Pons (tissue), 1 donor: ENCODE results near the gene WWC1.
A peak's percentile ranks its signal among the peaks of the same experiment; 100 is the strongest.

Experiments used
- DNase-seq: peaks from one replicate; pipeline ENCODE4 v3.0.0-alpha.2; 2016; ENCODE audit warnings: low spot score

WWC1 gene

GRCh38 chr5:168364151-168364661, 72.8 kb downstream of the WWC1 start:
- no peak for DNase-seq

GRCh38 chr5:168364750-168365550, 73.5 kb downstream of the WWC1 start:
- no peak for DNase-seq

DNA sequence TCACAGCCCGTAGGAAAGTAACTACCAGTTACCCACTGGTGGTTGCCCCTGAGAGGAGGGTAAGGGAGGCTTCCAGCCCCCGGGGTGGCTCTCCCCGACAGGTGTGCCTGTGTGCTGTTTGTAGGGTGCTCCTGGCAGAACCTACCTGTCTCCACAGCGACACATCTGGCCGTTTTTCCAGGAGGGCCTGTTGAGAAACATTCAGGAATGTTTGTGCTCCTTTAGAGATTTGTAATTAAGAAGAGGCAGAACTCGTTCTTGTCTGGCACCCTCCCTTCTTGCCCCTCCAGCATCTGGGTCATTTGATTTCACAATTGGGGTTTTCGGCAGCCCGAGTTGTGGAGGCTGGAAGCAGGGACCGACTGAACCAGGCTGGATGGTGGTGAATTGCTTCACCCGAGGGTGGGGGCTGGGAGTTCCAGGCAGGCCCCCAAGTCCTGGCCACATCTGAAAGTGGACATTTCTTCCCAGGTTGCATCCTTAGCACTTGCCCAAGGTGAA, 74.2 kb downstream of the WWC1 start:
- DNase-seq: no peak

DNA sequence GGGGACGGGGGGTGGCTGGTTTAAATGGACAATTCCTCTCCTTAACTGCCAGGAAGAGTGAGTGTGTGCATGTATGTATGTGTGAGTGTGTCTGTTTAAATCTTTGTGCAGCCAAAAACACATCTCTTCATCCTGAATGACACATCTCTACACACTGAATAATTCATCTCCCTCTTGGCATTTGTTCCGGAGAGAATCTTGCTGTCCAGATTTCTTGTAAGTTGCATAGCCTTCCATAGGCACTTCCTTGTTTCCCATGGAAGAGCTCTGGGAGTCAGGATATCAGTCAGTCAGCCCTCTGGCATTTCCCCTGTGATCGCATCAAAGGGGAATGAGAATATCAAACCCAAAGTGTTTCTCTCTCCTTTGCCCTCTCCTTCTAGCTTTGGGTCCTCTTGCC, 74.7 kb downstream of the WWC1 start:
- no peak for DNase-seq

DNA sequence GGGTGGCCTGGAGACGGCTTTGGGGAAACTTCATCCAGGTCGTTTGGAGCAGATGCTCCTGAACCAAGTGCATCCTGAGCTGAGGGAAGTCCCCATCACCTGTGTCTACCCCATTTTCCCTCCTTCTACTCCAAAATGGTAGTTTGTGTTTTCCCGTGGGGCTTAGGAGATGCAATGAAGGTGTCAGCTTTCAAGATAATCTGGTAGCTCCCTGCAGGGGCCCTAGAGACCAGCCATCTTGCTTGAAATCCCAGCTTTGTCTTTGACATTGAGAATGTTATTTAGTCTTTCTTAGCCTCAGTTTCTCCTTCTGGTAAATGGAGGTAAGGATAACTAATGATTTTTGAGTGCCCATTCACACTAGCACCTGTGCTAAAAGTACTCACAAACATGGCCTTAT, 77.4 kb downstream of the WWC1 start:
- no peak for DNase-seq

GRCh38 chr5:168370831-168371230, 79.4 kb downstream of the WWC1 start:
- DNase-seq: no peak

- DNase-seq: no peak
Observed at GRCh38 chr5:168372356-168372946, 81.0 kb downstream of the WWC1 start.

- no peak for DNase-seq
Observed at GRCh38 chr5:168374532-168374931, 83.1 kb downstream of the WWC1 start.

- DNase-seq: no peak
Observed at GRCh38 chr5:168375214-168375613, 83.8 kb downstream of the WWC1 start.

GRCh38 chr5:168377525-168377924, 86.1 kb downstream of the WWC1 start:
- no peak for DNase-seq

DNA sequence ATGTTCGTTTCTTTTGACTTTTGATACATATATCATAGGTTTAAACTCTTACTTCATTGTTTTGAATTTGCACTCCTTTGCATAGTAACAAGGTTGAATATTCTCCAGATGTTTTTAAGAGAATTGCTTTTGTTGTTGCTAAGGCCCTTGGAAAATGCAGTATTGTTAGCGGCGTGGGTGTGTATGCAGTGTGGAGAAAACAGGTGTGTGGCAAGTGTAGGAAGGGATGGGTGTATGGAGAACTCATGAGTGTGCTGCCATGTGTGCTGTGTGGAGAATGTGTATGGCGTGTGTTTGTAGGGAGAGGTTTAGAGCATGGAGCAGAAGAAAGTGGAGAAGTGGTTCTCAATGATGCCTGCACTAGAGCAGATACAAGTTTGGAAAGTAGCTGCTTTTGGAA, 87.3 kb downstream of the WWC1 start:
- no peak for DNase-seq

- DNase-seq: no peak
Observed at GRCh38 chr5:168382421-168382820, 91.0 kb downstream of the WWC1 start.

DNA sequence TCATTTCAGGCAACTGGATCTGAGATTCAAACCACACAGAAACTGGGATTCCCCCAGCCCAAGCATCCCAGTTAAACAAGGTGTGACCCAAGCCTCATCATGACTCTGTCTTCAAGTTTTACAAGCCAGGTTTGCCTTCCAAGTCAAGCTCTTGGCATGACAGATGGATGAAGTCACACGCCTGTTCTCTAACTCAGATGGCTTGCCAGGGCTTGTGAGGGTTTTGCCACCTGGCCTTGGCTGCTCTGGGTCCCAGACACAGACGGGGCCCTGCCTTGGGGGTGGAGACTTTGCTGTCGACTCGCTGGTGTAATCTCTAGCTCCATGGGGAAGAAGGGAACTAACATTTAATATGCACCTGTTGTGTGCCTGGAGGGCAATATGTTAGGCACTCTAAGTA, 99.0 kb downstream of the WWC1 start:
- DNase-seq: no peak

GRCh38 chr5:168393773-168394172, 102.3 kb downstream of the WWC1 start:
- DNase-seq: no peak

- no peak for DNase-seq
Observed at GRCh38 chr5:168400429-168401220, 109.2 kb downstream of the WWC1 start.

- DNase-seq: no peak
Observed at GRCh38 chr5:168401226-168401625, 109.8 kb downstream of the WWC1 start.

DNA sequence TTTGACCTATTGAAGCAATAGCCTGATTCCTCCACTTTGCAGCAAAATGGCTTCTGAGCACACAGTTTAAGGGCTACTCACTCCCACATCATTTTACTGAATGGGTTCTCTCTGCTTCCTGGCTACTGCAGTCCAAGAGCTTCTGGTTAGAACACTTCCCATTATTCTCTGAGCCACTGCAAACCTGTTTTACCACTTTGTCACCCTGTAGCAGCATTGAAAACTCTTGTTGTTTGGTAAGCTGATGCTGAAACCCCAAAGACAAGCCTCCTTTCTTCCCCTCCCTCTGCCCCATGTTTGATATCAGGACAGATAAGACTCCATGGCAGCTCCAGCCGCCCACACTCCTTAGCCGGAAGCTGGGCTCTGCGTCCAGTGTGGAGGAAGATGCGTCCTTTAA, 110.4 kb downstream of the WWC1 start:
- no peak for DNase-seq

- peak; percentile 69 for DNase-seq
Observed at GRCh38 chr5:168404365-168404764, 112.9 kb downstream of the WWC1 start.

GRCh38 chr5:168407211-168407610, 115.8 kb downstream of the WWC1 start:
- no peak for DNase-seq

GRCh38 chr5:168408561-168409305, 117.3 kb downstream of the WWC1 start:
- DNase-seq: peak; percentile 24

GRCh38 chr5:168409591-168410458, 118.4 kb downstream of the WWC1 start:
- DNase-seq: no peak
